ENCODE measurements around the gene ONECUT2. TPM values are rescaled to one million over a fixed set of nuclear protein-coding genes. Genes with fewer than 3 reads are reported as not detected.

ONECUT2 gene
- total RNA-seq, 1 experiment from 2014 or later: 0.48 TPM

GRCh38 chr18:57432140-57432539 lies 3.0 kb upstream of the ONECUT2 start:
- H4K20me1 ChIP-seq (ENCODE audit: control insufficient read depth, insufficient read depth, insufficient read length): no peaks in the 10 kb centered on the region
- Mint-ChIP-seq H3K27me3 (ENCODE audit: low read depth) (peaks cover 92% of the 10 kb centered on the region), H3K36me3 (ENCODE audit: insufficient read depth in 1 of 3, low read depth in 3 of 3) (no peaks in the 10 kb centered on the region; a peak in 1 of 7 replicates), H3K4me1 (peaks cover 59 to 73% of the 10 kb centered on the region in 2 experiments), H3K4me3 (no peak overlapping the region), H3K9me3 (peaks cover 3 to 4% of the 10 kb centered on the region in 2 experiments; a peak in 1 of 5 replicates), H3K27ac (no peak overlapping the region)
- H4K5ac ChIP-seq (ENCODE audit: insufficient read length, low read depth, low read length): no peak overlapping the region
- WGBS (ENCODE audit: extremely low coverage, insufficient read length, low lambda C conversion rate): no CpG with 5 or more reads among the region's 4 CpGs
- H3K23me2 ChIP-seq (ENCODE audit: insufficient read length, low read depth, low read length, poor library complexity, severe bottlenecking): peaks cover 37% of the 10 kb centered on the region
- H3K18ac ChIP-seq (ENCODE audit: insufficient read length, low read depth, low read length): no peak overlapping the region
- H3K4me2 ChIP-seq (ENCODE audit: insufficient read depth, insufficient read length, low read length): no peak overlapping the region
- H3K79me2 ChIP-seq (ENCODE audit: insufficient read depth, low read length): no peaks in the 10 kb centered on the region
- no peak overlapping the region for H2AK5ac ChIP-seq (ENCODE audit: insufficient read length, low read length)
- H3K56ac ChIP-seq (ENCODE audit: insufficient read length, low read depth, low read length): no peak overlapping the region
- no peak for DNase-seq
- H3K79me1 ChIP-seq (ENCODE audit: insufficient read depth, low read depth, low read length, poor library complexity, severe bottlenecking): no peaks in the 10 kb centered on the region
- no peak overlapping the region for H2BK120ac ChIP-seq (ENCODE audit: low read depth, low read length, poor library complexity, severe bottlenecking)
- TF ChIP-seq CTCF (conservative IDR thresholded peaks at IDR 0.05): no peak
- H3K23ac ChIP-seq (ENCODE audit: insufficient read length, low read depth, low read length): no peak overlapping the region
- no peak overlapping the region for H3K27ac ChIP-seq (ENCODE audit: insufficient read length, low read depth, low read length)
- 0 out of 2 replicates have a peak, but pooled peaks cover 2% of the 10 kb centered on the region for H3K4me1 ChIP-seq (ENCODE audit: insufficient read depth, low read length)
- no peak overlapping the region for H3K9ac ChIP-seq (ENCODE audit: extremely low read depth, insufficient read length, low read length)
- H4K8ac ChIP-seq (replicated peaks; ENCODE audit: insufficient read length, low read depth, low read length): no peak overlapping the region
- no peaks in the 10 kb centered on the region for H3K9me3 ChIP-seq (ENCODE audit: control insufficient read depth, low read depth, low read length)
- no peak overlapping the region for H2AFZ ChIP-seq (ENCODE audit: low read length)
- no peak overlapping the region for H2BK5ac ChIP-seq (ENCODE audit: insufficient read length, low read length)
- H3K14ac ChIP-seq (ENCODE audit: insufficient read depth, low read length): no peak overlapping the region
- no peak overlapping the region for H2BK15ac ChIP-seq (ENCODE audit: low read depth, low read length)
- H3T11ph ChIP-seq (ENCODE audit: low read length): no peak overlapping the region
- H3K4ac ChIP-seq (ENCODE audit: low read depth, low read length): no peak overlapping the region
- no peak overlapping the region for H2BK12ac ChIP-seq (ENCODE audit: insufficient read length, low read depth, low read length)
- peaks cover 68% of the 10 kb centered on the region for H3K27me3 ChIP-seq (ENCODE audit: insufficient read depth, low read length)
- H4K91ac ChIP-seq (ENCODE audit: insufficient read length, low read depth, low read length): no peak overlapping the region
- H2BK20ac ChIP-seq (ENCODE audit: low read depth, low read length, poor library complexity, severe bottlenecking): no peak overlapping the region

Measured in H9 (cell line).